Stimulated activated CD4-positive, alpha-beta T cell treated with anti-CD3 and anti-CD28 coated beads, TNF-alpha, amount 100 ng/mL, for 1 hour (primary cell): ENCODE results near the gene BCL2L2.

ENCODE experiments used
- DNase-seq, 3 donors: peaks; one replicate each; pipeline ENCODE4 v3.0.0-alpha.2; 2020; ENCODE audit warnings: low read depth in 3 of 3, low spot score in 1 of 3

Gene BCL2L2

GRCh38 chr14:23352506-23353432 is 46.1 kb downstream of the BCL2L2 start, which contains the start of gene SLC22A17:
Gene SLC22A17 (minus strand): TSS chr14:23352887.
- peak in 2 of 3 donors; percentile 13 to 36 for DNase-seq

- no peak for DNase-seq
Observed at GRCh38 chr14:23353433-23353780, 46.8 kb downstream of the BCL2L2 start.

- no peak for DNase-seq
Observed at GRCh38 chr14:23354990-23355389, 48.4 kb downstream of the BCL2L2 start.

GRCh38 chr14:23355871-23356435 is 49.3 kb downstream of the BCL2L2 start:
- no peak for DNase-seq

GRCh38 chr14:23356662-23357061 is 50.0 kb downstream of the BCL2L2 start:
- DNase-seq: no peak

- no peak for DNase-seq
Observed at GRCh38 chr14:23357261-23357660, 50.6 kb downstream of the BCL2L2 start.

GRCh38 chr14:23358042-23358441 is 51.4 kb downstream of the BCL2L2 start:
- DNase-seq: no peak

- DNase-seq: no peak
Observed at GRCh38 chr14:23358553-23359166, 52.0 kb downstream of the BCL2L2 start.

GRCh38 chr14:23359167-23359626 is 52.6 kb downstream of the BCL2L2 start:
- DNase-seq: no peak

GRCh38 chr14:23359722-23360447 is 53.3 kb downstream of the BCL2L2 start:
- DNase-seq: no peak

GRCh38 chr14:23360496-23360895 is 53.9 kb downstream of the BCL2L2 start:
- DNase-seq: no peak

- DNase-seq: no peak
Observed at GRCh38 chr14:23361320-23361719, 54.7 kb downstream of the BCL2L2 start.
